BJ (cell line): ENCODE results near the gene PRKCE. TPM values are rescaled to one million over a fixed set of nuclear protein-coding genes. Genes with fewer than 3 reads are reported as not detected.

Experiments
- CTCF ChIA-PET: fragments of 350-600 bp; formaldehyde crosslinking; extraction: SDS; loops from one replicate; lab custom pipeline; 2021; ENCODE audit warnings: antibody characterized with exemption, inconsistent platforms; lab: Yijun Ruan, JAX
- POLR2A ChIA-PET: fragments of 300-600 bp; sonication (Branson Sonifier 250); formaldehyde crosslinking; extraction: SDS; loops from one replicate; lab custom pipeline; 2021; ENCODE audit warnings: antibody characterized with exemption; lab: Charles Lee
- DNase-seq: peaks from one replicate; pipeline ENCODE4 v3.0.0-alpha.2; 2011; ENCODE audit warnings: low read depth
- H3K27me3 ChIP-seq: 2 replicates; pipeline ENCODE4 v1.6.0; 2011; ENCODE audit warnings: low read length; ENCODE audit not compliant: control insufficient read depth, insufficient read depth
- H3K36me3 ChIP-seq: 2 replicates; pipeline ENCODE4 v1.5.1; 2011; ENCODE audit warnings: low read length; ENCODE audit not compliant: control insufficient read depth, insufficient read depth
- H3K4me3 ChIP-seq: 2 replicates; pipeline ENCODE4 v1.5.1; 2011; ENCODE audit warnings: low read depth, mild to moderate bottlenecking, control low read depth, low read length
- CTCF ChIP-seq: IDR thresholded peaks from 2 replicates; pipeline ENCODE4 v1.5.1; 2011; ENCODE audit warnings: low read depth, mild to moderate bottlenecking, control low read depth, inconsistent platforms, low read length, moderate library complexity; ENCODE audit not compliant: insufficient read depth
- polyA plus RNA-seq: library from polyadenylated mRNA; depleted of rRNA; stranded (reverse); fragments of >200 nt; gene quantifications from 2 replicates; pipeline ENCODE4 v1.2.3, GENCODE V29; 2011

PRKCE gene
- polyA plus RNA-seq, 1 experiment: 19.7 TPM

- no peaks in the 10 kb centered on the region for H3K27me3 ChIP-seq
- H3K4me3 ChIP-seq: no peak overlapping the region
- TF ChIP-seq CTCF: no peak
- DNase-seq: no peak
- ChIA-PET CTCF (no interaction called here), POLR2A (no interaction called here)
- H3K36me3 ChIP-seq: no peaks in the 10 kb centered on the region
Measured at GRCh38 chr2:45814951-45815621, 163.6 kb downstream of the PRKCE start.

GRCh38 chr2:45816272-45816671 lies 164.8 kb downstream of the PRKCE start:
- POLR2A ChIA-PET: interaction anchor here (0.6 kb wide), 1 partner anchor 33 kb away, joined by 4 read pairs; no protein-coding TSS in a partner anchor
- DNase-seq: no peak
- no peak overlapping the region for H3K4me3 ChIP-seq
- TF ChIP-seq CTCF: no peak
- CTCF ChIA-PET: no interaction called here
- H3K36me3 ChIP-seq: no peaks in the 10 kb centered on the region
- H3K27me3 ChIP-seq: no peaks in the 10 kb centered on the region

- POLR2A ChIA-PET: interaction anchor here (0.6 kb wide), 1 partner anchor 204 kb away, joined by 3 read pairs; no protein-coding TSS in a partner anchor
Measured at GRCh38 chr2:45818591-45818990, 167.1 kb downstream of the PRKCE start.

GRCh38 chr2:45820048-45820447 lies 168.6 kb downstream of the PRKCE start:
- no peak for DNase-seq
- no peak overlapping the region for H3K4me3 ChIP-seq
- TF ChIP-seq CTCF: no peak
- ChIA-PET POLR2A (no interaction called here), CTCF (no interaction called here)
- no peaks in the 10 kb centered on the region for H3K36me3 ChIP-seq
- H3K27me3 ChIP-seq: no peaks in the 10 kb centered on the region

More at GRCh38 chr2:45818591-45818990, 167.1 kb downstream of the PRKCE start:
- DNase-seq: no peak
- H3K27me3 ChIP-seq: no peaks in the 10 kb centered on the region
- no peaks in the 10 kb centered on the region for H3K36me3 ChIP-seq
- no peak overlapping the region for H3K4me3 ChIP-seq
- no peak for TF ChIP-seq CTCF
- CTCF ChIA-PET: no interaction called here

GRCh38 chr2:45821558-45822271 lies 170.2 kb downstream of the PRKCE start:
- Histone ChIP-seq H3K4me3 (no peak overlapping the region), H3K36me3 (no peaks in the 10 kb centered on the region), H3K27me3 (no peaks in the 10 kb centered on the region)
- CTCF ChIA-PET: no interaction called here
- DNase-seq: no peak
- TF ChIP-seq CTCF: no peak
- POLR2A ChIA-PET: interaction anchor here (0.5 kb wide), 1 partner anchor 67 kb away, joined by 3 read pairs; no protein-coding TSS in a partner anchor
